OCI-LY3 (cell line): ENCODE data around the gene SEC24D.
"Not testable (repeated sequence)": the region's sequence is repeated elsewhere in the genome, so short reads cannot be mapped to it uniquely, and the experiment has no call there.

ENCODE experiments used
- H2AFZ ChIP-seq: fragments of 200-600, 300-600 bp; shearing (Covaris generic); 2 replicates; pipeline ENCODE4 v1.6.0; 2014; ENCODE audit warnings: antibody characterized with exemption, low read depth, low read length
- H3K27ac ChIP-seq: fragments of 200-600, 300-600 bp; sonication (generic); 2 replicates; pipeline ENCODE4 v1.5.1; 2014; ENCODE audit warnings: mild to moderate bottlenecking, low read length, moderate library complexity, mixed read lengths
- H3K27me3 ChIP-seq: fragments of 200-600, 300-600 bp; sonication (generic); 2 replicates; pipeline ENCODE4 v1.6.1; 2014; ENCODE audit warnings: low read depth, low read length, mixed read lengths
- H3K36me3 ChIP-seq: fragments of 200-600, 300-600 bp; sonication (generic); replicated peaks from 2 replicates; pipeline ENCODE3; 2014; ENCODE audit warnings: low read depth, low read length, mixed read lengths
- H3K4me1 ChIP-seq: fragments of 300-600, 200-600 bp; sonication (generic); 2 replicates; pipeline ENCODE4 v1.6.1; 2014; ENCODE audit warnings: low read length, mixed read lengths
- H3K4me2 ChIP-seq: fragments of 200-600, 300-600 bp; sonication (generic); 2 replicates; pipeline ENCODE4 v1.6.1; 2014; ENCODE audit warnings: low read length, mixed read lengths
- H3K4me3 ChIP-seq: fragments of 300-600, 200-600 bp; sonication (generic); 2 replicates; pipeline ENCODE4 v1.5.1; 2014; ENCODE audit warnings: antibody characterized with exemption, mild to moderate bottlenecking, low read length, moderate library complexity
- H3K79me2 ChIP-seq: fragments of 300-600, 200-600 bp; shearing (Covaris generic); 2 replicates; pipeline ENCODE4 v1.6.1; 2014; ENCODE audit warnings: mild to moderate bottlenecking, low read length, mixed read lengths
- H3K9ac ChIP-seq: fragments of 300-600, 200-600 bp; shearing (Covaris generic); 2 replicates; pipeline ENCODE4 v1.6.0; 2014; ENCODE audit warnings: mild to moderate bottlenecking, low read length, moderate library complexity
- H3K9me3 ChIP-seq: fragments of 200-600, 300-600 bp; shearing (Covaris generic); 2 replicates; pipeline ENCODE4 v1.6.1; 2014; ENCODE audit warnings: low read length, mixed read lengths; ENCODE audit not compliant: insufficient read depth
- H4K20me1 ChIP-seq: fragments of 200-600, 300-600 bp; sonication (generic); 2 replicates; pipeline ENCODE4 v1.6.1; 2016; ENCODE audit warnings: low read length, mixed read lengths; ENCODE audit not compliant: insufficient read depth
- CTCF ChIP-seq: fragments of 200-600, 300-600 bp; sonication (generic); IDR thresholded peaks from 2 replicates; pipeline ENCODE4 v1.5.1; 2014; ENCODE audit warnings: antibody characterized with exemption, low read length, low read depth
- EZH2phosphoT487 ChIP-seq: fragments of 200-600 bp; shearing (Covaris generic); IDR thresholded peaks from 2 replicates; pipeline ENCODE4 v1.6.1; 2018; ENCODE audit warnings: antibody characterized with exemption, mixed run types, low read depth

Gene SEC24D

GRCh38 chr4:118788911-118789310, 47.0 kb downstream of the SEC24D start:
- Histone ChIP-seq H3K27ac (no peak overlapping the region), H3K4me1 (no peaks in the 10 kb centered on the region), H3K4me2 (no peak overlapping the region), H3K9me3 (no peaks in the 10 kb centered on the region), H3K27me3 (no peaks in the 10 kb centered on the region), H3K4me3 (no peak overlapping the region), H2AFZ (no peak overlapping the region), H4K20me1 (0 out of 2 replicates have a peak, but pooled peaks cover 2% of the 10 kb centered on the region), H3K79me2 (no peaks in the 10 kb centered on the region), H3K9ac (no peak overlapping the region), H3K36me3 (peaks cover 25% of the 10 kb centered on the region)
- TF ChIP-seq EZH2phosphoT487: no peak
- TF ChIP-seq CTCF: no peak

GRCh38 chr4:118787844-118788380, 48.0 kb downstream of the SEC24D start:
- H3K9ac ChIP-seq: no peak overlapping the region

GRCh38 chr4:118784776-118785175, 51.1 kb downstream of the SEC24D start:
- Histone ChIP-seq H3K4me3 (no peak overlapping the region), H2AFZ (no peak overlapping the region), H3K9me3 (no peaks in the 10 kb centered on the region), H3K4me2 (no peak overlapping the region), H3K27ac (no peak overlapping the region), H3K9ac (no peak overlapping the region), H3K4me1 (no peaks in the 10 kb centered on the region), H3K36me3 (peaks cover 18% of the 10 kb centered on the region), H4K20me1 (0 out of 2 replicates have a peak, but pooled peaks cover 2% of the 10 kb centered on the region), H3K27me3 (no peaks in the 10 kb centered on the region), H3K79me2 (no peaks in the 10 kb centered on the region)
- TF ChIP-seq CTCF (no peak), EZH2phosphoT487 (no peak)

More at GRCh38 chr4:118787844-118788380, 48.0 kb downstream of the SEC24D start:
- no peaks in the 10 kb centered on the region for H3K4me1 ChIP-seq
- H3K9me3 ChIP-seq: no peaks in the 10 kb centered on the region
- no peak overlapping the region for H3K4me3 ChIP-seq
- H3K36me3 ChIP-seq: peaks cover 27% of the 10 kb centered on the region
- H4K20me1 ChIP-seq: 0 out of 2 replicates have a peak, but pooled peaks cover 2% of the 10 kb centered on the region
- H3K27ac ChIP-seq: no peak overlapping the region
- no peak overlapping the region for H2AFZ ChIP-seq
- H3K27me3 ChIP-seq: no peaks in the 10 kb centered on the region
- H3K4me2 ChIP-seq: no peak overlapping the region
- H3K79me2 ChIP-seq: no peaks in the 10 kb centered on the region
- TF ChIP-seq CTCF (no peak), EZH2phosphoT487 (no peak)

GRCh38 chr4:118783887-118784286, 52.0 kb downstream of the SEC24D start:
- no peaks in the 10 kb centered on the region for H3K79me2 ChIP-seq
- H2AFZ ChIP-seq: no peak overlapping the region

GRCh38 chr4:118782886-118783285, 53.0 kb downstream of the SEC24D start:
- H3K27ac ChIP-seq: not testable (repeated sequence)

More at GRCh38 chr4:118783887-118784286, 52.0 kb downstream of the SEC24D start:
- Histone ChIP-seq H4K20me1 (no peaks in the 10 kb centered on the region), H3K36me3 (peaks cover 14% of the 10 kb centered on the region), H3K9ac (no peak overlapping the region), H3K27me3 (no peaks in the 10 kb centered on the region), H3K4me1 (no peaks in the 10 kb centered on the region), H3K9me3 (no peaks in the 10 kb centered on the region), H3K4me3 (no peak overlapping the region), H3K27ac (no peak overlapping the region), H3K4me2 (no peak overlapping the region)
- no peak for TF ChIP-seq CTCF
- TF ChIP-seq EZH2phosphoT487: no peak

GRCh38 chr4:118777649-118778048, 58.3 kb downstream of the SEC24D start:
- not testable (repeated sequence) for H3K9me3 ChIP-seq, H3K4me2 ChIP-seq

More at GRCh38 chr4:118782886-118783285, 53.0 kb downstream of the SEC24D start:
- H3K36me3 ChIP-seq, H4K20me1 ChIP-seq, H2AFZ ChIP-seq, H3K4me2 ChIP-seq, H3K79me2 ChIP-seq, H3K4me3 ChIP-seq, H3K4me1 ChIP-seq, H3K9ac ChIP-seq, H3K27me3 ChIP-seq, H3K9me3 ChIP-seq: not testable (repeated sequence)

More at GRCh38 chr4:118777649-118778048, 58.3 kb downstream of the SEC24D start:
- H3K27ac ChIP-seq, H2AFZ ChIP-seq, H3K4me1 ChIP-seq, H3K4me3 ChIP-seq, H3K79me2 ChIP-seq, H3K27me3 ChIP-seq, H3K9ac ChIP-seq, H4K20me1 ChIP-seq, H3K36me3 ChIP-seq: not testable (repeated sequence)
